HG03442 (cell line): Measurements from ENCODE around the gene ZNF107.
"Not testable (repeated sequence)": the region's sequence is repeated elsewhere in the genome, so short reads cannot be mapped to it uniquely, and the experiment has no call there.

ENCODE experiments used
- ATAC-seq: cut with Tn5 transposase; IDR thresholded peaks from one replicate; pipeline ENCODE4 v1.9.1; 2021; ENCODE audit warnings: mild to moderate bottlenecking, moderate library complexity; ENCODE audit not compliant: unreplicated experiment

ZNF107 gene

DNA sequence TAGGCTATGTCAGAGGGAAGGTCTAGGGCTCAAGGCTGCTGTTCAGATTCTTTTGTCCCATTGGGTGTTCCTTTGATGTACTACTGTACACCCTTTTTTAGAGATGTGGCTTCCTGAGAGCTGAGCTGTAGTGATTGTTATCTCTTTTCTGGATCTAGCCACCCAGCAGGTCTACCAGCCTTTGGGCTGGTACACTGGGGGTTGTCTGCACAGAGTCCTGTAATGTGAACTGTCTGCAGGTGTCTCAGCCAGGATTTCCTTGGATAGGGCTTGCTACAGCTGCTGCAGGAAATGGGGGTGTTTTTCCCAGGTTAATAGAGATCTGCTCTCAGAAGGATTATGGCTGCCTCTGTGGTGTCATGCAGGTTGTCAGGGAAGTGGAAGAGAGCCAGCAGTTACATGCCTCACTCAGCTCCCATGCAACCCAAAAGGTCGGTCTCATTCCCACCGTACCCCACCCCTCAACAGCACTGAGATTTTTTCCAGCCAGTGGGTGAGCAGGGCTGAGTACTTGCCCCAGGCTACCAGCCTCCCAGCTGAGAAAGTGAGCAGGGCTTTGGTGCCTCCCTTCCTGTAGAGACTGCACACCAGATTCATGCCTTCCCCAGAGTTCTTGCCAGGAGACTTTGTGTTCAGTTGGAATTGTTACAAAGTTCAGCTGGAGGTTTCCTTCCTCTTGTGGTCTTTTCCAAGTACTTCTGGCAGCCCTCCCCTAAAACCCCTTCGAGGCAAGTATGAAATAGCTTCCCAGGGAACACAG is 63.3 kb downstream of the ZNF107 start:
- ATAC-seq, result no peak

DNA sequence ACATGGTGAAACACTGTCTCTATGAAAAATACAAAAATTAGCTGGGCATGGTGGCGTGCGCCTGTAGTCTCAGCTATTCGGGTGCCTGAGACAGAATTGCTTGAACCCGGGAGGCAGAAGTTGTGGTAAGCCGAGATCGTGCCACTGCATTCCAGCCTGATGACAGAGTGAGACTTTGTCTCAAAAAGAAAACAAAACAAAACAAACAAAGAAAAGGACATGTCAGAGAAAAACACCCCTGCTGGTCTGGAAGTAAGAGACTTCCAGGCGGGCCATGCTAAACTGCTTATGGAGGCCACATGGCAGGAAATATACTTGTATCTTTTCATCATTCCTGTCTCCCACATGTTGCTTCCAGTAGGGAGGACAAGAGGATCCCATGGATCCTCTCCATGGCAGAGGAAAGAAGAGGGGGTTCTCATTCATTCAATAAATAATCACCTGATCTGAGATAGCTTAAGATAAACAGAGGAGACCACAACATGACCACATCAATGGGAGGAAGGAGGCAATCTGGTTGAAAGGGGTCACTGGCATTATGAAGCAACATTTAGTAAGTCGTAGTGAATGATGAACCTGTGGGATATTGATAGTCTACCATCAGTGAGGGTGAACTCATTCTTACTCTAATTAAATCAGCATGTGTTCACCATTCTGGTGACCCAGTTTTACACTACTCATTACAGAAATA is 67.8 kb downstream of the ZNF107 start:
- no peak for ATAC-seq

DNA sequence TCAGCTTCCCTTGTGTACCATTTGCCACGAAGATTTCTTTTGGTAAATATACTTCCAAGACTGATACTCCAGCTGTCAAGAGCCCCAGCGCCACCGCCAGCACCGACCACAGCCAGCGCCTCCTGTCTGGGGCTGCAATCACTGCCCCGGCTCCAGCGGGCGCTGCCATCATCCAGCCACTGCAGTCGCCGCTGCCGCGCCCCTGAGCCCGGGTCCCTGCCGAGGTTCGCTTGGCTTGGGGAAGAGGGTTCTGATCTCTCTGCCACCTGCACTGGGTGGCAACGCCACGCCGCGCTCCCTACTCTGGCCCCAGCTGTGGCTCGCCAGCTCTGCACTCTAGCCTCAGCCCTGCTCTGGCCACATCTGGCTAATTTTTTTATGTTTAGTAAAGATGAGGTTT is 70.6 kb downstream of the ZNF107 start:
- no peak for ATAC-seq

DNA sequence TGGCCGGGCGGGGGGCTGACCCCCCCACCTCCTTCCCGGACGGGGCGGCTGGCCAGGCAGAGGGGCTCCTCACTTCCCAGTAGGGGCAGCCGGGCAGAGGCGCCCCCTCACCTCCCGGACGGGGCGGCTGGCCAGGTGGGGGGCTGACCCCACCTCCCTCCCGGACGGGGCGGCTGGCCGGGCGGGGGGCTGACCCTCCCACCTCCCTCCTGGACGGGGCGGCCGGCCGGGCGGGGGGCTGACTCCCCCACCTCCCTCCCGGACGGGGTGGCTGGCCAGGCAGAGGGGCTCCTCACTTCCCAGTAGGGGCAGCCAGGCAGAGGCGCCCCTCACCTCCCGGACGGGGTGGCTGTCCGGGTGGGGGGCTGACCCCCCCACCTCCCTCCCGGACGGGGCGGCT is 72.5 kb downstream of the ZNF107 start:
- ATAC-seq, result not testable (repeated sequence)

DNA sequence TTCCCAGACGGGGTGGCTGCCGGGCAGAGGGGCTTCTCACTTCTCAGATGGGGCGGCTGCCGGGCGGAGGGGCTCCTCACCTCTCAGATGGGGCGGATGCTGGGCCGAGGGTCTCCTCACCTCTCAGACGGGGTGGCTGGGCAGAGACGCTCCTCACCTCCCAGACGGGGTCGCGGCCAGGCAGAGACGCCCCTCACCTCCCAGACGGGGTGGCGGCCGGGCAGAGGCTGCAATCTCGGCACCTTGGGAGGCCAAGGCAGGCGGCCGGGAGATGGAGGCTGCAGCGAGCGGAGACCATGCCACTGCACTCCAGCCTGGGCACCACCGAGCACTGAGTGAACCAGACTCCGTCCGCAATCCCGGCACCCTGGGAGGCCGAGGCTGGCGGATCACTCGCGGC is 73.0 kb downstream of the ZNF107 start:
- not testable (repeated sequence) for ATAC-seq

DNA sequence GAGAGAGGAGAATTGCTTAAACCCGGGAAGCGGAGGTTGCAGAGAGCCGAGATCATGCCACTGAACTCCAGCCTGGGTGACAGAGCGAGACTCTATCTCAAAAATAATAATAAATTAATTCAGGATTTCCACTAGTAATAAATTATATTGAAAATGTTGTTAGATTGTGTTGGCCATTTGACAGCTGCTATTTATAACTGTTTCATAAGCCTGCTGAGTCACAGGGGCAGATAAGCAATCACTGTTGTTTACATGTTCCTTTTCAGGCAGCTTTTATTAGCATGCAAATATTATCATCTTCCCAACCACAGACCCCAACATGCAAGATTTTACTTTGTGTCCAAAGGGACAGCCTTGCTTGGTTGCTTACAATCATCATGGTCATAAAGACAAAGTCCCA is 78.7 kb downstream of the ZNF107 start:
- no peak for ATAC-seq

DNA sequence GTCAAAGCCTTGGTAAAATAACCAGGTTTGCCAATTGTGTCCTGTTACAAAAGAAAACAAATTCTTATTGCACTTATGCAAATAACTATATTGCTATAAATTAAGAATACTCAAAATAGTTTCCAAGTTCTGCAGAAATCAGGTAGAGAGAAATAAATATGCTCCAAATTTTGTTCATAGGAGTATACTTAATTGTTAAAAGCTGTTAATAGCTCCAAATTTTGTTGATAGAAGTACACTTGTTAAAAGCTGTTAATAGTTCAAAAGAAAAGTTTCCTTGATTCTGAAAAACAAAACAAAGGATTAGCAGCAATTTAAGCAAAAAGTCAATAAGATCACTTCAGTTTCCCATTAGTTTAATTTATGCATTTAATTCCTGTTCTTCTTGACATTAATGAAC is 81.9 kb downstream of the ZNF107 start:
- no peak for ATAC-seq

DNA sequence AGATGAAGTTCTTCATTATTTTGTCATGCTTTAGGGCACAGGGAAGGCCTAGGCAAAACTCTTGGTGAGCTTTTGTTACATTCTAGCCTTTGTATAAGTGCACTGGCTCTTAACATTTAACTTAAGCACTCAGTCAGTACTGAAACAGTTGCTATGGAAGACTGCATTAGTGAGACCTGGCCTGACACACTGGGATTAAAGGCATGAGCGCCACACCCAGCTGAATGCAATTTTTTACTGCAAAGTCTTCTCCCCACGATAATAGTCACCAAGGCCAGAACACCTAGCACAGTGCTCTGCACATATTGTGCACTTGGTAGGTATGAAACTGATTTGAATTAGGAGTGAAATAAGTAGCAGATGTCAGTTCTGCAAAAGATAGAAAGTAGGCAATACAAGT is 87.1 kb downstream of the ZNF107 start:
- ATAC-seq, result no peak

DNA sequence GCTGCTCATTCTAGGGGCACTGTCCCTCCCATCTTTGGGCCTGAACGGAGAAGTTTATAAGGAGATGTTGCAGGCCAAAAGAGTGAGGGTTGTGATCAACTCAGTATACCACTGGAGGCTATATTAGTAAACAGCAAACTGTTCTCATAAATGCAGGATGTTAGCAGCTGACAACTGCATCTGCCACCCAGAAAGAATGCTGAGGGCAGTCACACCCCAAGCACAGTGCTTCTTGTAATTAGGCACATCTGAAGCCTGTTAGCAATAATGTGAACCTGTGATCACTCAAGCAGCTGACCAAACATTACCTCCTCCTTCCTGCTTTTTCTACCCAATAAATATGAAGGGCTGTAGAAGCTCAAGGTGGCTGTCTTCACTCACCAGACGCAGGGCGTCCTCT is 89.9 kb downstream of the ZNF107 start:
- no peak for ATAC-seq

DNA sequence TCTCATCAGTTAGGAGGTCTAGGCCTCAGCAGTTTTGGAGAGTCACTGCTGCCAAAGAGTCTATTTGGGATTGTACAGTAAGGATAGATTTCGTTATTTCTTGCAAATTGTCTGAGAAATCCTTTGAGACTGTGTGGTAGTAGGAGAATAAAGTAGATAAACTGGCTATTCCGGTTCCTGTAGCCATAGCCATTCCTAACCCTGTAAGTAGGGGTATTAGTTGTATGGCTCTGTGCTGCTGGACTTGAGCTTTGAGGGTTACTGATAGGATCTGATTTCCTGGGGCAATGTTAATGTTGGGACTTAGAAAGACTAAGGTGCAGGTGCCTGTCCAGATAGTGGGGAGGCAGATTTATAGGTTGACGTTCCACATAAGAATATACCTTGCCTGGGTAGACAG is 92.2 kb downstream of the ZNF107 start:
- no peak for ATAC-seq
